NCI-H2227 treated with DMSO at 0.1 percent for 48 hours (cell line): Measurements from ENCODE around the gene HMGCS2.

Source experiments
- DNase-seq: peaks from one replicate; lab custom pipeline; 2025; lab: John Stamatoyannopoulos, UW

The HMGCS2 gene

DNA sequence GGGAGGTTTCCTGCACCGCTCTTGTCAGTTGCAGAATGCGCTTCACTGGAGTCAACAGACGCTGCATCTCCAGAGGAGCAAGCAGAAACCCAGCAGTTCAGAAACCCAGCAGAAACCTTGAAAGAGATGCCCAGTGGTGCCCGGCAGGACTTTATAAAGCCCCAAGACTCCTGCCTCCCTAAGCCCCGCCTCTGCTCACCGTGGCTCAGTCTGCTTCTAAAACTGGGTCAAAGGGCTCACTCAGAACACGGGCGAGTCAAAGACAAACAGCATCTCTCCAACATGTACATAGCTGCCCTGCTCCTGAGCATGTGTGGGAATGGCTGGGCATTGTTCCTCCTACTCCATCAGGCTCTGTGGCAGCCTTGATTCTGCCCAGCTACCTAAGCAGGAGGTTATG is at the start of gene HMGCS2:
Gene HMGCS2, minus strand, starts transcription at position 128 of the 400 bp plus-strand sequence. Its CDS starts 61 bp downstream, at position 67.
- DNase-seq: no peak

DNA sequence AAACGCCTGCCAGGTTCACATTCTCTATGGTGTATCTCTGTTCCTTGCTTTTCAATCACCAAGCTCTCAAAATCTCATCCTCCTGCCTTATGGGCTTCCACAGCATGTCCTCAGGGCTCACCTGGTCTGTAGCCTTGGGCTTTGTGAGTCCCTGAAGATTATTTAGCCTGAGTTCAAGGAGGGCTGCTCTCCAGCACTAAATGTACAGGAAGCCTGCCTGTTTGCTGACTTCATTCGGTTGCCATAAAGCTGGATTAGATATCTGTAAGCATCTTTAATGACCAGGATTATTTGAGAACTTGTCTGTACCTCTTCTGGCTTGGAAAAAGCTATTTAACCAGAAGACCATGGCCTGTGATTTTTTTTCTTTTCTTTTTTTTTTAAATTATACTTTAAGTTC is 49.5 kb upstream of the HMGCS2 start:
- no peak for DNase-seq

DNA sequence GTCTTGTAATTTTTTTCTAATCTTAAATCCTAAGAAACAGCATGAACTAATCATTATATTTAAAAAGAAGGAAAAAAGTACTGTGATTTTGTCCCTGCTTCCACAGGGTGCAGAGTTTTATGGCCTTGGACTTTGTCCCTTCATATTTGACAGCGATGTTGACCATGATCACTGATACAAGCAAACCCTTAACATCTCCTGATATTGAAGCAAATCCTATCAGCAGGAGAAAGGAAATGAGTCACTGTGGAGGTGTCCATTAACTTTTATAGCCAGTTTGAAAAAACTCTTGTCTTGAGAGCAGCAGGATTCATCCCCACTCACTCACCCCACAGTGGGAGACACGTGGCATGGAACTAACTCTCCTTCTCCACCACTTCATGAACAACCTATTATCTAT is 47.7 kb upstream of the HMGCS2 start:
- DNase-seq: no peak

DNA sequence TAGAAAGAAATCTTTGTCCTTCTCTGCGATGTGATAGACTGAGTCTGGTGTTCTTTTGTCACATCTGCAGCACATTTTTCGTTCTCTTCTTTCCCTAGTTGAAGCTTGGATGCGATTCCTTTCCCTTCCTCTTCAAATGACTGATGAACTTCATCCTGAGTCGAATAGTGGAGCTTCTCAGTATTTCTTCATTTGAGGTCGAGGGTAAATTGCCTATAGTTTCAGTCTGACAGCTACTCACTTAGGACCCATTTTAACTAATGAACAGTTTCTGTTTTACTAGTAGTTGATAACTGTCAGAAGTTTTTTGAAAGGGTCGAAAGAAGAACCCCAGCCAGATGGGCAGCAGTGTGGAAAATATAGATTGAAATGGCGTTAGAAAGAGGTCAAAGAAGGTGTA is 47.2 kb upstream of the HMGCS2 start:
- no peak for DNase-seq

DNA sequence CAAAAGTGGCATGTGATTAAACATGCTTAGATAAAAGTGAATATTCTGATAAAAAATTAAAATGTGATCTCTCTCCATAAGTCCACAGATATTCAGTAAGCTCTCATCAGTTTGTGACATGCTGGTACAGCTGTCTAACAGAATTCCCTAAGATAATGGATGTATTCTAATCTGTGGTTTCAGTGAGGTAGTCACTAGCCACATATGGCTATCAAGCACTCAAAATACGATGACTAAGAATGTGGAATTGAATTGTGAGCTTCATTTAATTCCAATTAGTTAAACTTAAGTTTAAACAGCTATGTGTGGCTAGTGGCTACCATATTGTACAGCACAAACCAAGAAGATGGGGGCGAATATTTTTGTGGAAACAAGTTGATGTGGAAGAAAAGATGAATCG is 46.7 kb upstream of the HMGCS2 start:
- no peak for DNase-seq

DNA sequence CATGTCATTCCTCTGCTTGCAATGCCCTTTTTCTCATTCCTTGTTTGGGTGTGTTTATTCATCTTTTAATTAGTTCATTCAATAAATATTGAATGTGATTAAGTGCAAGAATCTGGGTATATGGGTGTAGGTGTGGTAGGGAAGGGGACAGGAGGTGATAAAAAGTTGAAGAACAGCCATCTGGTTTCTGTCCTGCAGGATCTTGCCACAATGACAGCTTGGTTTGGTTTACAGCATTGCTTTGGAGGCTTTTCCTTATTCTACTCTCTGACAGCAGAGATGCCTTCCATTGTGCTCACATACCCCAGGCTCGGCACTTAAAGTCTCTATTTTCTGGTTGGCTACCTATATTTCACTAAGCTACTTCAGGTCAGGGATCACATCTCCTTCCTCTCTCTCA is 45.6 kb upstream of the HMGCS2 start:
- no peak for DNase-seq

DNA sequence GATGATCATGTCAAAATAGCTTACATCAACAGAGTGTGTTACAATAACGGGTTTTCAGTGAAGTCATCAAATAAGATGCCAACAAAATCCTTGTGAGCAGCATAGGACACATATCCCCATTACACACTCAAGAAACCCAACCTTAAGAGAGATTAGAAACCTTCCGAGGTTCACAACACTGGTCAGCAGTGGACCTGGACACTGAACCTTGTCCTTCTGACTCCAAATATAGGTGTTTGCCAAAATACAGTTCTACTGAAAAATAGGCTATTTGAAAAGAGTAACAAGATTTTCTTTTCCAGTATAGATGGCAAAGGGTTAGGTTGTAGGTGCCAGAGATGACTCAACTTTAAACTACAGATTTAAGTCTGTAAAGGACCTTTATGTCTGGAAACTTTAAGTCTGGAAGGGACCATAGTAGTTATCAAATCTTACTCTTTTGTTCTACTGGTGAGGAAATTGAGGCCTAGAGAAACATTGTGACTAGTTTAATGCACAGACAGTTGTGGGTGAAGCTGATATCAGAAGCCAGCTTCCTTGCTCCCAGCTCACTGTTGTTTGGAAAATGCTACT is 43.4 kb upstream of the HMGCS2 start:
- no peak for DNase-seq

DNA sequence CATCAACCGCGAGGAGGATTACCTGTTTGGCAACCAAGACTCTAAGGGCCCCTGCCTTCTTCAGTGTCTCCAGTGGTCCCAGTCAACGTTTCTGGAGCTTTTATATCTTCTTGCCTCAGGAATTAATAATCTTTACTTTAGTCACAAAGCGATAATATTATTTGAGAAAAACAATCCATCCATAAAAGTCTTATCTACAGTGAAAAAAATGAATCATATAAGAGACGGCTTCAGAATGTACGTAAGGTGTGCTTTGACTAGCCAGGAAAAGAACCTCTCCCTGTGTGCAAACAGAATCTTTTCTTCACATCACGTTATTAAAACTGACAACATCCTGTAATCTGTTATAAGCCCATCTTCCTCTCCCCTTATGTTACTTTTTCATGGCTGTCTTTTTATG is 42.7 kb upstream of the HMGCS2 start, which contains the start of gene REG4:
Gene REG4, minus strand, starts transcription at position 74 of the 400 bp plus-strand sequence. CDS start 2,691 bp downstream, outside the sequence.
- DNase-seq: no peak

DNA sequence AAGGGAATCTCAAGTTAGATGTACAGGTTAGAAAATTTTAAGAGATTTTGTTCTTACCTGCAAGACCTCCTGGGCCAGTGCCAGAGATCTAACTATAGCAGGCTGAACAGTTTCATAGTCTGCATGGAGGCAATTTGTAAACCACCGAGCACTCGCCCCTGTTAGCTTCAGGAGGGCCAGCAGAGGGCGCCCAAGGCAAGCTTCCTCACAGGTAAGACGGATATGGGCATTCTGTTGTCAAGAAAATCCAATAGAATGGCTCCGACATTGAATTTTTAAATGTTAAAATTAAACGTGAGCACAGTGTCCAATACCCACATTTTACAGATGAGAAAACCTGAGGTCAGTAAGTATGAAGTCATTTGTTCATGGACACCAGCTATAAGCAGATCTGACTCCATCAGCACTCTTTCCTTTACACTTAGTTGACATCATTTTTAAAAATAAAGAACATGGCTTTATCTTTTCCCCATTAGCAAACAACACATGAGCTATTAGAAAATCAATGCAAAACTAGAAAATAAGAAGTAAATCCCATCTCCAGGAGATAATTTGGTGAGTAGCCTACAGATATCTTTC is 40.4 kb upstream of the HMGCS2 start:
- peak; percentile 73 for DNase-seq

DNA sequence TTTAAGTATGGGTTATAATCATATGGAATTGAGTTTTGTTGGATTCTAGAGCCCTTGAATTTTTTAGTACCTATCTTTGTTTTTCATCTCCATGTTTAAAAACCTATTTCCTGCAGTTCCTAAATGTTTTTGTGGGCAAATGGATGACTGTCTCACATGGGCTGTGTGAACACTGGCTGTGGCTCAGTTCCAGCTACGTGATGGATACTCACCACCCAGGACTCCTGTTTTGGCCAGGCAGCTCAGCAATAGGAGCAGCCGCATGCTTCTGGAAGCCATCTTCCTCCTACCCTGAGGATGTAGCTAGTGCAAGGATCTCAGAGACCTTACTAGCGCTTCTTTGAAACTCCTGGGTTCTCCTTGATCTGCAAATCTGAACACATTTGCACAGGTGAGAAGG is 39.8 kb upstream of the HMGCS2 start:
- no peak for DNase-seq

DNA sequence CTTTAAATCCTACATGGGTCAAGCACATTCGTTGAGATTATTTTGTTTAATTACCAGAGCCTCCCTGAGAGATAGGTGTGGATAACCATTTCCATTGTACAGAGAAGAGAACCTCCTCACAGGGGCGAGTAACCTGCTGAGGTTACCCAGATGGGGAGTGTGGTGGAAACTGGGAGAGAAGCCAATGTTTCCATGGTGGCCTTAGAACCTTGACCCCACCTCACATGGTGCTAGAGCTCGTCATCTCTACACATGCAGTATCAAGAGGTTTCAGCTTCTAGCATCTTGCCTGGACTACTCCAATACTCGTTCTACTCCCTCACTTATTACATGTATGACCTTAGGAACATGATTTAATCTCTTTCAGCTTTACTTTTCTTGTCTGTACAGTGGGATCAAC is 37.8 kb upstream of the HMGCS2 start:
- DNase-seq: no peak

DNA sequence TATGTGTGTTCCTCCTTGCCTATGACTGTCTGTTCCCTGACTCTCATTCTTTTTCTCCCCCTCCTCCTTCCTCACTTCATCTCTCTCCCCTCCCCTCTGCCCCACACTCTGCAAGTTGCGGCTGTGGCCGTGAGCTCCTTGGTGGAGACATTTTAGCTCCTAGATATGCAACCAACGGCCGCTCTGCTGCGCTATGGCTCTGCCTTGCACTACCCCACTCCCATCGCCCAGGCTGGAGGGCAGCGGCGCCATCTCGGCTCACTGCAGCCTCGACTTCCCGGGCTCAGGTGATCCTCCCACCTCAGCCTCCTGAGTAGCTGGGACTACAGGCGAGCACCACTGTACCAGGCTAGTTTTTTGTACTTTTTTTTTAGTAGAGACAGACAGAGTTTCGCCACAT is 37.0 kb upstream of the HMGCS2 start:
- no peak for DNase-seq

DNA sequence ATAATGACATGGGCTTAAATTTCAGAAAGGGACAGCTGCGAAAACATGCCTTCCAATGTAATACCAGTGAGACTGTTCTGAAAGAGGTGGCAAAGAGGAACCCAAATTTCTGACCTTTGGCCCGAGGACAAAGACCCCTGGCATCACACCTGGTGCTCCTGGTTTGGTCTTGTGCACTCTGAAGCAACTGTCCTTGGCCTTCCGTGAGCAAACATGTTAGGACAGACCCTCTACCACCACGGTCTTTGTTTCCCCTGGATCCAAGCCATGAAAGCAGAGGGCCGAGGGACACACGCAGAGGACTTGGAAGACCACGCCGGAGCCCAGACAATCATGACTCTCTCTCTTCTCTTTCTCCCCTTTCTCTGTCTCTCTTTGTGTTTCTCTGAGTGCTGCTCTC is 36.5 kb upstream of the HMGCS2 start:
- no peak for DNase-seq

DNA sequence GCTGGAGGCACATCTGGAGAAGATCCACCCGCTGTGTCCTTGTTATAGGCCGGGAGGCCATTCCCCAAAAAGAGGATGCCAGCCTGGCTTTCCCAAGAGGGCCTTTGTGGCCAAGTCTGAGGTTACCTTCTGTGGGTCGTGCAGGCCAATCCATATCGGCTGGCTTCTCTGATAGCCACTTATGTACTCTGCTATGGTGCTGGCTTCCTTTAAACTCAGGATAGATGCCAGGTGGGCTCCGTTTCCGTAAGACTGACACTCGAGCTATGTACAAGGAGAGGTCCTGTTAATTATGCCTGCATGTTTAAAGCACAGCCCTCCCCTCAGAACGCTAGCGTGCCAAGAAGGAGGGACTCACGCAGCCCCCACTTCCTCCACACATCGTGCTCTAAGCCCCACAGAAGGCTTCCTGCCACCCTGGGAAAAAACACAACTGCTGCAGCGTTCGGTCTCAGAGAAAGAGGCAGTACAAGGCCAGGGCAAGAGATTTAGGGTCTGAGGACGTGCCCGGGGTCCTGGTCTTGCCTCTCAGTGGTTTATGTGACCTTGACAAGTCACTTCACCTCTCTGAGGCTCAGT is 31.0 kb upstream of the HMGCS2 start:
- DNase-seq: no peak

DNA sequence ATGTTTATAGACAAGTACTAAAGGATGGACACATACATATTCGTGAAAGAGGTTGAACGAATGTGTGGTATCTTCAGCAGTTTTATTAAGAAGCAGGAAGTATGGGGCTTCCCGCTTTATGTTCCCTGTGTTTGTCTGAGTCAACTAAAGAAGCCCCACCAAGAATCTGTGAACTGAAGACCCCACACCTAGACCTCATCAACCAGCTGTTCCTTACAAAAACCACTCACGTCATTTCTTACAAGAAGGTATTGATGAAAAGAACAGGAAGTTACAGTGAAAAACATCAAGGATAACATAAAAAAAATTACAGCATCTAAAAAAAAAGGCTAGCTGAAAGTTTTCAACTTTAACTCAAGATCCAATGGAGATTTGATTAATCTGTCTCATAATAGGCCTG is 30.3 kb upstream of the HMGCS2 start:
- DNase-seq: no peak

DNA sequence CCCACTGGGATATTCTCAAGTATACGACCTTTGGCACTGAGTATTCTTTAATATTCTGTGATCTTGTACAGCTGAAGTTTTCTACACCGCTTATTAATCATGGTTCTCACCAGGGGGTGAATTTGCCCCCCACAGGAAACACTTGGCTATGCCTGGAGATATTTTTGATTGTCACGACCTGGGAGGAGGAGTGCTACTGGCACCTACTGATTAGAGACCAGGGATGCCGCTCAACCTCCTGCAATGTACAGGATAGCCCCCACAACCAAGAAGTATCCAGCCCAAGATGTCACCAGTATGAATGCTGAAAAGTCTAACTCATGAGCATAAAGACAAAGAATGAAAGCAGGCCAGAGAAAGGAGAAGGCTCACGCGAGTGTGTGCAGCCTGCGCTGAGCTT is 28.9 kb upstream of the HMGCS2 start:
- no peak for DNase-seq

DNA sequence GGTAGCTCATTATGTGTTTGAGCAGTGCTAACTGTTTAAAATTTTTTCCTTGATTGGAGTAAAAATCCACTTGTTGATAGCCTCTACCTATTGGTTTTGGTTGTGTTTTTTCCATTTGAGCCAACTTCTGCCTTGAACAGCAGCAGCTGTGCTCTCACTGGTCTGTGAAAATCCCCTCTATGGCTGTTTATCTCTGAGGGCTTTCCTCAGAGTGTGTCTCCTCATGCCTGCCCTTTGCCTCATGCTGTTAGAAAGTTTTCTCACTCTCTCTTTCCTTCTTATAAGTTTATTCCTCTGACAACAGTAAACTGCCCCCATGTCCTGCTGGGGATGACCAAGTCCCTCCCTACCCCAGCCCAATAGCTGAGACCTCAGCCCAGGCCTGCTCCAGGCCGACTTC is 28.5 kb upstream of the HMGCS2 start:
- DNase-seq: no peak

DNA sequence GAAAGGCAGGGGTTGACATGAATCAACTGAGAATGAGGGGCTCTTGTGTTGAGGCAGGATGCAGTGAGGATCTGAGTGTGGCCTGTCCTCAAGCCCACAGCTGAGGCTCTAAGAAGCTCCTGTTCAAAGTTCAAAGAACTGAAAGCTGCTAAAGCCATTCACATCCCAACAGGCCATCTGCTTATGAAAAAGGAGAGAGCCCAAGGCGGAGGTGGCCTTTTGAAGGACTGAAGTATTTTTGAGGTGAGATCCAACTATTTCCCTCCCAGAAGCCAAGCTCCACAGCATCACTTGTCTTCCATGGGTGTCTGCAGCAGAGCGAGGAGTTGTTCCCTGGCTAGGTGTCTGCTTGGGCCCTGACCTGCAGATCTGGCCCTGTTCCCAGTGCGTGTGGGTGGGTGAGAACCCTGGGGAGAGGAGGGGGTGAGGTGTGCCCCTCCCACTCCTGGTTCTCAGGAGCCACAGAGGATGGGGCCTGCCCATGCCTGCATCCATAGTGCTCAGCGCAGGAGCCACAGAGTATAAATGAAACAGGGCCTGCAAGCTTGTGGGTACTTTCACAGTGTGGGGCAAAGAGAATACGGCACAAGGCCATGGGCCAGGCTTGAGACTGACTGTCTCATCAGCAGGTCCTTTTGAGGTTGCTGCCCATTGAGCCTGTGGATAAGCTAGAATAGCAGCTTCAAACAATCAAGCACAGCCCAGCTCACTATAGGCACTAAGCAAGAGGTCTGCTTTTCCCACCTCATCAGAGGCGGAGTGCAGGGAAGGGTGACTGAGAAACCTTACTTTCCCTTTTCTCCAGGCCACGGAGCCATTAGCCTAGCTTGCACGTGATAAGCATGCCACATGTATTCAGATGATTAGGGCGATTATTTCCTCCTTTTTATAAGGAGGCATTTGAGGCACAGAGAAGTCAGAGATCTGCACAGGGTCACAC is 26.8 kb upstream of the HMGCS2 start:
- no peak for DNase-seq

DNA sequence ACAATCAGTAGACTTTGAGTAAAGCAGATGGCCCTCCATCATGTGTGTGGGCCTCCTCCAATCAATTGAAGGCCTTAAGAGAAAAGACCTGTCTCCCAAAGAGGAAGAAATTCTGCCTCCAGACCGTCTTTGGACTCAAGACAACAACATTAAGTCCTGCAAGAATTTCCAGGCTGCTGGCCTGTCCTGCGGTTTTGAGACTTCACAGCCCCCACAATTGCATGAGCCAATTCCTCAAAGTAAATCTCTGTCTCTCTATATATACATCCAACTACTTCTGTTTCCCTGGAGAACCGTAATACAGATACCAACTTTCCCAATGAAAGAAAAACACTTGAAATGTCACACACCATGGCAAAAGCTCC is 26.2 kb upstream of the HMGCS2 start:
- no peak for DNase-seq

DNA sequence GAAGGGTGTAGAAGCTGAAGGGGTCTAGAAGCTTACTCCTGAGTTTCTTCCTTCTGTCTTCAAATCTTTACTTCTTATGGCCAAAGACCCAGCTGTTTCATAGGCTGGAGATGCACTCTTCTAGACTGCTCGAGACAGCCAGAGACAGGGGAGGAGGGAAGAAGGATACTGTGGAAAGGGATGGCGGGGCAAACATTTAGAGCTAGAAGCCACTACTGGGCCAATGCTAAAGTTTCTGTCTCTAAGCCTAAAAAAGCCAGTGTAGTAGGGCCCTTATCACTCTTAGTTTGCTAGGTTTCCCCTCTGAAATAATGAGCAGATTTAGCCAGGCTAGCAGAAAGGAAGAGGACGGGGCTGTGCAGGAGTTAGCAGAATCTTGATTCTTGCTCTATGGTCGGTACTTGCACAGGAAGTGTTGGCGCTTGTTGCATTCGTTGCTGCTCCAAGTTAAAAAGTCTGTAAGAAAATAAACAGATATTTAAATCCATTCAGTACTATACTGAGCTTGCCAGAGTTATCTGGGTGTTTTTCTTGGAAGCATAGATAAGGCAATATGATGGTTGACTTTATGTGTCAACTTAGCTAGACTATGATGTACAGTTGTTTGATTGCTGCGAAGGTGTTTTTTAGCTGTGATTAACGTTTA is 25.6 kb upstream of the HMGCS2 start:
- no peak for DNase-seq

DNA sequence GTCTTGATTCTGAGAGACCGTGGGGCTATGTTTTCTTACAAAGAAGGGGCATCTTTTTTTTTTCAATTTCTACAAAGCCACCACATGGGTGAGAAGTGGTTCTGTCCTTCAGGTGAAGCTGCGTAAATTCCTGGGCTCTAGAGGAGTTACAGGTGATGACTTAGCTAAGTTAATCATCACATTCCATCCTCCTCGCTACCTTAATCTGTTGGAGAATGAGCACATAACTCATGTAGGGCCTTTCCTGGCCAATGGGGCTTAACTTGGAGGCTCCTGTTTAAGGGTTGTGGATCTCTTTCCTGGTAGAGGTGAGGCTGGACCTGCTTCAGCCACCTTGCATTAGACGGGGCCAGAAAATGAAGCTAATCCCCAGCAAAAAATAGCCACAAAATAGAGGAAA is 22.7 kb upstream of the HMGCS2 start:
- DNase-seq: no peak

DNA sequence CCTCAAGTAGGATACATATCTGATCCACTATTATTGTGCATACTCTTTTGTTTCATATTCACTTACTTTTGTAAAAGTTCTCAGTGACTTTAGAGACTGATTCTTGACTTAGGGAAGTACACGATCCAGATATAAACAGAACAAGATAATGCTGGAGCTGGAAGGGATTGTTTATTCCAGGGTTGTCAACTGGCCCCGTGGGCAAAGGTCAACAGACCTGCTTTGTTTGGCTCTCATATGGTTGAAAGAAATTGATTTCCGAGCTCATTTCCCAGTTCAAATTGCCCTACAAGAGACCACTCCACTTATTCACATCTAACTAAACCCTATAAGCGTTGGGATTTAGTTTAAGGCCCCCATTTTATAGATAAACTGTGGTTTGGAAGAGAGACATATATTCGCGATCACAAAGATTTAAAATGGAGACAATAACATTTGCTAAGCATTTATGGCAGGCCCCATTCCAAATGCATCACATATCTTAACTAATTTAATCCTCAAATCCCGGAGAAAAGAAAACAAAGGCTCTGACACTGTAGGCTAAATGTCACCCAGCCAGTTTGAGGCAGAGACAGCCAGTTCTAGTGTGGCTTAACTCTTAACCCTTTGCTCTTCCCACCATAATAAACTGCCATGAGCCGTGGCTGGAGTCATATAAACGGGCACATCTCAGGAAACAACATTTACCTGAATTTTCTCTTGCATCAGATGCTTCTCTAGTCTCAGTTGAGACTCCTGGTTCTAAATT is 21.9 kb upstream of the HMGCS2 start:
- DNase-seq: no peak
